Astrocyte (in vitro differentiated cells and primary cell): ENCODE data around the gene PDE9A. TPM values are rescaled to one million over a fixed set of nuclear protein-coding genes. Genes with fewer than 3 reads are reported as not detected.

Experiments used
- DNase-seq: peaks from one replicate; pipeline ENCODE4 v3.0.0-alpha.2; 2010; ENCODE audit warnings: low read depth
- FAIRE-seq: peaks from 2 replicates; lab custom pipeline; 2011; peaks lifted over from hg19 to GRCh38; lab: Jason Lieb, UNC
- H2AFZ ChIP-seq: 2 replicates; pipeline ENCODE4 v1.6.0; 2012; ENCODE audit warnings: low read depth, low read length, inconsistent platforms
- H3K27ac ChIP-seq: 2 replicates; pipeline ENCODE4 v1.5.1; 2011; ENCODE audit warnings: low read depth, low read length, inconsistent platforms
- H3K27me3 ChIP-seq: 2 replicates; pipeline ENCODE4 v1.6.0; 2011; ENCODE audit warnings: low read length, inconsistent platforms; ENCODE audit not compliant: insufficient read depth
- H3K36me3 ChIP-seq: 2 replicates; pipeline ENCODE4 v1.5.1; 2011; ENCODE audit warnings: low read length, inconsistent platforms; ENCODE audit not compliant: insufficient read depth
- H3K4me1 ChIP-seq: 2 replicates; pipeline ENCODE4 v1.5.1; 2011; ENCODE audit warnings: low read length, inconsistent platforms; ENCODE audit not compliant: insufficient read depth
- H3K4me2 ChIP-seq: 2 replicates; pipeline ENCODE4 v1.6.0; 2012; ENCODE audit warnings: low read length, inconsistent platforms
- H3K4me3 ChIP-seq: 2 replicates; pipeline ENCODE4 v1.5.1; 2011; ENCODE audit warnings: low read depth, mild to moderate bottlenecking, low read length, inconsistent platforms; ENCODE audit not compliant: insufficient read depth
- H3K79me2 ChIP-seq: 2 replicates; pipeline ENCODE4 v1.6.0; 2012; ENCODE audit warnings: mild to moderate bottlenecking, low read length, inconsistent platforms; ENCODE audit not compliant: insufficient read depth
- H3K9ac ChIP-seq: 2 replicates; pipeline ENCODE4 v1.6.0; 2012; ENCODE audit warnings: mild to moderate bottlenecking, low read length, inconsistent platforms
- H3K9me3 ChIP-seq: 2 replicates; pipeline ENCODE4 v1.5.1; 2012; ENCODE audit warnings: low read depth, mild to moderate bottlenecking, low read length, inconsistent platforms; ENCODE audit not compliant: insufficient read depth
- H4K20me1 ChIP-seq: 2 replicates; pipeline ENCODE4 v1.6.0; 2012; ENCODE audit warnings: low read length, inconsistent platforms; ENCODE audit not compliant: insufficient read depth
- H3K27ac Mint-ChIP-seq: one replicate; pipeline ENCODE4 v1.8.0; 2021; ENCODE audit warnings: mild to moderate bottlenecking, mixed read lengths; ENCODE audit not compliant: unreplicated experiment
- H3K27me3 Mint-ChIP-seq: one replicate; pipeline ENCODE4 v1.8.0; 2021; ENCODE audit warnings: low read depth, mixed read lengths; ENCODE audit not compliant: unreplicated experiment
- H3K36me3 Mint-ChIP-seq: one replicate; pipeline ENCODE4 v1.8.0; 2021; ENCODE audit warnings: low read depth, mixed read lengths; ENCODE audit not compliant: unreplicated experiment
- H3K4me1 Mint-ChIP-seq: one replicate; pipeline ENCODE4 v1.8.0; 2021; ENCODE audit warnings: low read depth, mixed read lengths; ENCODE audit not compliant: unreplicated experiment
- H3K4me3 Mint-ChIP-seq: one replicate; pipeline ENCODE4 v1.8.0; 2021; ENCODE audit warnings: mild to moderate bottlenecking, moderate library complexity, mixed read lengths; ENCODE audit not compliant: unreplicated experiment
- H3K9me3 Mint-ChIP-seq: one replicate; pipeline ENCODE4 v1.8.0; 2021; ENCODE audit warnings: mild to moderate bottlenecking, mixed read lengths; ENCODE audit not compliant: unreplicated experiment
- CTCF ChIP-seq: IDR thresholded peaks from 2 replicates; pipeline ENCODE4 v1.5.1; 2011; ENCODE audit warnings: low read depth, mild to moderate bottlenecking, inconsistent platforms, low read length, moderate library complexity; ENCODE audit not compliant: insufficient read depth
- EZH2 ChIP-seq: IDR thresholded peaks from 2 replicates; pipeline ENCODE4 v1.6.1; 2012; ENCODE audit warnings: mild to moderate bottlenecking, low read length, inconsistent platforms; ENCODE audit not compliant: insufficient read depth
- total RNA-seq: library from RNA; stranded (reverse); gene quantifications from 2 replicates; pipeline ENCODE4 v1.2.1, GENCODE V29; 2021

PDE9A gene
- total RNA-seq, 1 donor from 2014 or later, result 7.8 TPM

DNA sequence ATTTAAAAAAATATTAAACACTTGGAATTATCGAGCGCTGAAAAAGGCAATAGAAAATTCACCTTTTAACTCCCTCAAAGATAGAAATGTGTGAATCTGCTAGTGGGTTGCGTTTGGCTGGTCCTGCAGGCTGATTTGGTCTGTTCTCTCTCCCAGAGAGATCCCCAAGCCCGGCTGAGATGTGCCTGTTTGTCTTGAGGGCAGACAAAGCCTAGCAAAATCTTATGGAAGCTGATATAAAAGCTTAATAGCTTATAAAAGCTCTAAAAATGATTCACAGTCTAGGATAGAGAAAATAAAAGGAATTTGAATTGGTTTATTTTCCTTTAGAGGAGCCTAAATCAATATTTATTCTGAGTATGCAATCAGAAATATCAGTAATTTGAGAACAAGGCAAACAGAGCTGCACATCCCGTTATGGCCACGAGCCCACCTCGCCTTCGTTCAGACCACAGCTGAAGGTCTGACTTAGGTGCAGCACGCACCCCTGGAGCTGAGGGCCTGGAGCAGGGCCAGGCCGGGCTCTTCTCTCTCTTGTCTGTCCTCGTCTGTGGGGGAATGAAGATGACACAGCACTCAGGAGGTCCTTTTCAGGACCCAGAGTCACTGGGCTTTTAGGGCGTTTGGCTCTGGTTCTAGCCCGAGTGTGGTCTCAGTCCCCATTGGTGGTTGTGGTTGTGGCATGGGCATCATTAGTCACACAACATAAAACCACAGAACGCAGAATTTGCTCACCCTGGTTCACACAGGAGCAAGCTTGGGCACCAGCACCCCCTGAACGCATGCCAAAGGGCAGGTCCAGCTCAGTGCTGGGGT is 18.6 kb downstream of the PDE9A start:
- Histone ChIP-seq H3K9me3 (no peaks in the 10 kb centered on the region), H3K4me2 (peak overlapping the region; percentile 48), H2AFZ (no peak overlapping the region), H3K27ac (no peak overlapping the region), H3K79me2 (no peaks in the 10 kb centered on the region), H3K36me3 (no peaks in the 10 kb centered on the region), H3K4me1 (peaks cover 22% of the 10 kb centered on the region), H3K4me3 (no peak overlapping the region), H4K20me1 (peaks cover 23% of the 10 kb centered on the region), H3K9ac (no peak overlapping the region), H3K27me3 (peaks cover 74% of the 10 kb centered on the region)
- peaks cover 26% of the 10 kb centered on the region for H3K27me3 Mint-ChIP-seq
- TF ChIP-seq CTCF (no peak), EZH2 (no peak)
- no peak overlapping the region for H3K4me3 Mint-ChIP-seq
- no peak overlapping the region for H3K27ac Mint-ChIP-seq
- peaks cover 23% of the 10 kb centered on the region for H3K4me1 Mint-ChIP-seq
- no peaks in the 10 kb centered on the region for H3K9me3 Mint-ChIP-seq
- peaks cover 5% of the 10 kb centered on the region for H3K36me3 Mint-ChIP-seq
- peak; percentile 51 for DNase-seq
- FAIRE-seq, result no peak

DNA sequence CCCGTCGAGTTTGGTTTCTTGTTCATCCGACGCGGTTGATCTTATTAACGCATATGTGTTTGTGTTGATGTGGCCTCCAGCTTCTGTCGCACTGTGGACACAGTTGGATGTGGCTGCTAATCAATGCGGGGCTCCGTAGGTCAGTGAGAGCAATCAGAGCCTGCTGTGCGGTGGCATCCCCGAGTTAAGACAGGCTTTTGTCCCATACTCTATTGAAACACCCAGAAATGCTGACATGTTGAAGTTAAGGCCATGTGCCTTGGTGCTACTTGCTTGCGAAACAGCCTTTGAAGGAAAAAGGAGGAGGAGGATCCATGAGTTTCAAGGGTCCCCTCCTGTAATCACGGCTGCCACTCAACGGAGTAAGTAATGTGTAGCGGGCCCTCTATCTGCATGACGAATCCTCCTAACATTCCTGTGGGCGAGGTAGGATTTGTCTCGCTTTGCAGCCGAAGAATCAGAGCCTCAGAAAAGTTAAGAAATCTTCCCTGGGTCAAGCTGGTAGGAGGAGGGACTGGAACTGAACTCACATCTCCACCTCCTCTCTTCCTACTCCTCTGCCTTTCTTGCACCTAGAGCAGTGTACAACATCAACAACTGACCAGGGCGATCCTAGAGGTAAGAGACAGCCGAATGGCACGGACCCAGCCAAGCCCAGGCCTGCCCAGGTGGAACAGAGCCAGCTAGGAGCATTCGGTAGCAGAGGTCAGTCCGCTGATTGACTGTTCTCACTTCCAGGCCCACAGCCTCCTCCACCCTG is 19.5 kb downstream of the PDE9A start:
- Mint-ChIP-seq H3K27ac (peak overlapping the region; percentile 51), H3K4me3 (no peak overlapping the region), H3K4me1 (peaks cover 23% of the 10 kb centered on the region), H3K9me3 (no peaks in the 10 kb centered on the region), H3K27me3 (peaks cover 23% of the 10 kb centered on the region), H3K36me3 (peaks cover 5% of the 10 kb centered on the region)
- H3K4me2 ChIP-seq, result peak overlapping the region; percentile 48
- peaks cover 68% of the 10 kb centered on the region for H3K27me3 ChIP-seq
- DNase-seq, result peak; percentile 83
- FAIRE-seq, result no peak
- H3K4me3 ChIP-seq, result no peak overlapping the region
- H2AFZ ChIP-seq, result no peak overlapping the region
- H3K79me2 ChIP-seq, result no peaks in the 10 kb centered on the region
- H3K4me1 ChIP-seq, result peaks cover 29% of the 10 kb centered on the region
- H3K36me3 ChIP-seq, result no peaks in the 10 kb centered on the region
- H4K20me1 ChIP-seq, result peaks cover 29% of the 10 kb centered on the region
- H3K9me3 ChIP-seq, result no peaks in the 10 kb centered on the region
- H3K27ac ChIP-seq, result no peak overlapping the region
- H3K9ac ChIP-seq, result no peak overlapping the region
- no peak for TF ChIP-seq EZH2
- no peak for TF ChIP-seq CTCF
